Vagina (tissue), 2 donors: ENCODE data around the gene DDX17.

Experiments
- POLR2A ChIP-seq, 2 donors: fragments of 450-650 bp; IDR thresholded peaks; one replicate each; pipeline ENCODE4 v1.6.1; 2017; ENCODE audit warnings: antibody characterized with exemption in 2 of 2, mild to moderate bottlenecking in 2 of 2, moderate library complexity in 2 of 2
- TF ChIP-seq, protein P1 (sequence below), 3 experiments: fragments of 450-650 bp in 2 of 3; fragments of 200-600 bp in 1 of 3; sonication (generic) in 1 of 3; IDR thresholded peaks; one replicate each; pipeline ENCODE4 v1.5.1; 2017 to 2019; ENCODE audit warnings: antibody characterized with exemption in 3 of 3, mild to moderate bottlenecking in 2 of 3, moderate library complexity in 2 of 3

DNA sequence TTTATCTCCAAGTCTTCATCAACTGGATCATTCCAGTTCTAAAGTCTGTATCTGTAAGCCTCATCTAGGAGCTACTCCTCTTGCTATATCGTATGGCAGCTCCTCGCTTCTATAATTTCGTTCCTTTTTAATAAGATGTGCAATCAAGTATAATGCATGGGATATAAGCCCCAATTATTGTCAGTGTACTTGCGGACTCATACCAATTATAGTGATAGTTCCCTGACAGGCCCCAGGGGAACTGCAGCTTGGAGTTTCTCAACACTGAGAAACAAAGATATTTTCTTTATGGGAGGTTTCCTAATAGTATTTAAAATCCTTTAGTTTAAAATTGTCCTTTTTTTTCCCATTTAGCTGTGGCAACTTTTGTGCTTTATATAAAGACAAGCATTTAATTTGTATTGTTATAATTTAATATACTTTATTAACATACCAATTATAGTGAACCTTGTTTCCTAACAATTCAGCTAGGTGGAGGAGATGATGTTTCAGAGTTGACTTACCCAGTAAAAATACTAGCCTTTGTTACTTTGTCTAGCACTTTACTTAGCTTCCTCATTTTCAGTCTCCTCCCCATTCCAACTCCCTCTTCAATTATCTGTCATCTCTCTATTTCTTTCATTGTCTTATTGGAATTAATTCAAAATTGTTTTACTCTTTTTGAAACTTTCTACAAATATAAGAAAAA is 25.3 kb upstream of the DDX17 start:
- TF ChIP-seq, protein P1, sequence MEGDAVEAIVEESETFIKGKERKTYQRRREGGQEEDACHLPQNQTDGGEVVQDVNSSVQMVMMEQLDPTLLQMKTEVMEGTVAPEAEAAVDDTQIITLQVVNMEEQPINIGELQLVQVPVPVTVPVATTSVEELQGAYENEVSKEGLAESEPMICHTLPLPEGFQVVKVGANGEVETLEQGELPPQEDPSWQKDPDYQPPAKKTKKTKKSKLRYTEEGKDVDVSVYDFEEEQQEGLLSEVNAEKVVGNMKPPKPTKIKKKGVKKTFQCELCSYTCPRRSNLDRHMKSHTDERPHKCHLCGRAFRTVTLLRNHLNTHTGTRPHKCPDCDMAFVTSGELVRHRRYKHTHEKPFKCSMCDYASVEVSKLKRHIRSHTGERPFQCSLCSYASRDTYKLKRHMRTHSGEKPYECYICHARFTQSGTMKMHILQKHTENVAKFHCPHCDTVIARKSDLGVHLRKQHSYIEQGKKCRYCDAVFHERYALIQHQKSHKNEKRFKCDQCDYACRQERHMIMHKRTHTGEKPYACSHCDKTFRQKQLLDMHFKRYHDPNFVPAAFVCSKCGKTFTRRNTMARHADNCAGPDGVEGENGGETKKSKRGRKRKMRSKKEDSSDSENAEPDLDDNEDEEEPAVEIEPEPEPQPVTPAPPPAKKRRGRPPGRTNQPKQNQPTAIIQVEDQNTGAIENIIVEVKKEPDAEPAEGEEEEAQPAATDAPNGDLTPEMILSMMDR (IDR thresholded peaks at IDR 0.05): no peak
- no peak for TF ChIP-seq POLR2A (IDR thresholded peaks at IDR 0.05)
